Activated CD8-positive, alpha-beta memory T cell treated with anti-CD3 and anti-CD28 coated beads, Interleukin-2, amount 10 ng/mL, durations not matched to agents 7 days and 5 days (primary cell): ENCODE measurements around the gene ZNF536. TPM values are rescaled to one million over a fixed set of nuclear protein-coding genes. Genes with fewer than 3 reads are reported as not detected.
A peak's percentile ranks its signal among the peaks of the same experiment; 100 is the strongest.

Source experiments
- ATAC-seq: fragments of 150-1000 bp; cut with Tn5 transposase; one replicate; pipeline ENCODE4 v1.10.0; 2021; ENCODE audit warnings: moderate library complexity
- CTCF ChIA-PET: fragments of 350-600 bp; sonication (Branson Sonifier 250); formaldehyde crosslinking; loops from one replicate; lab custom pipeline; 2021; ENCODE audit warnings: antibody characterized with exemption; lab: Charles Lee
- DNase-seq: peaks from one replicate; pipeline ENCODE4 v3.0.0-alpha.2; 2020
- H3K27ac Mint-ChIP-seq: one replicate; pipeline ENCODE4 v1.8.0; 2021; ENCODE audit warnings: mild to moderate bottlenecking, mixed read lengths
- H3K27me3 Mint-ChIP-seq: one replicate; pipeline ENCODE4 v1.8.0; 2021; ENCODE audit warnings: mixed read lengths
- H3K36me3 Mint-ChIP-seq: one replicate; pipeline ENCODE4 v1.8.0; 2021; ENCODE audit warnings: mild to moderate bottlenecking, mixed read lengths
- H3K4me1 Mint-ChIP-seq: one replicate; pipeline ENCODE4 v1.8.0; 2021; ENCODE audit warnings: mixed read lengths
- H3K4me3 Mint-ChIP-seq: one replicate; pipeline ENCODE4 v1.8.0; 2021; ENCODE audit warnings: mild to moderate bottlenecking, moderate library complexity, mixed read lengths
- H3K9me3 Mint-ChIP-seq: one replicate; pipeline ENCODE4 v1.8.0; 2022; ENCODE audit warnings: low read depth, mixed read lengths
- total RNA-seq, 2 experiments: library from RNA; stranded (reverse); gene quantifications; one replicate each; pipeline ENCODE4 v1.2.3, GENCODE V29; 2021

The ZNF536 gene
- total RNA-seq, 2 experiments from 2014 or later = not detected

DNA sequence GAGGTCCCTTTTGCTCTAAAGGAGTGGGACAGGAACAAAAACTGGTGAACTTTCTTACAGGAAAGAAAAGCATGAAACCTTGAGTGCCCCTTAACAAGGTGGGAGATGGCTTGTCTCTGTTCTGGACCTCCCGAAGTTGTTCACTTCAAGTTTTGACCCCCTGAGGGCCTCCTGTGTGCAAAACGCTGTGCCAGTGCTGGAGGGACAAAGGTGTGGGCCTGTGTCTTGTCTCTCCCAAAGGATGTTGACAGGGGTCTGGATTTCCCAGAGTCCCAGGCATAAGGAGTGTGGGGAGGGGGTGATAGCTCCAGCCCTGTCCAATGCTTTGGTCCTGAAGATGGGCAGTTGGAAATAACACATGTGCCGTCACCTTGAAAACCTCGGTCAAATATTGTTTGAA lies 6.5 kb downstream of the ZNF536 start:
- Mint-ChIP-seq H3K36me3 (no peaks in the 10 kb centered on the region), H3K27me3 (peaks cover 9% of the 10 kb centered on the region), H3K4me1 (no peaks in the 10 kb centered on the region), H3K27ac (no peak overlapping the region), H3K9me3 (no peaks in the 10 kb centered on the region), H3K4me3 (no peak overlapping the region)
- CTCF ChIA-PET = no interaction called here
- ATAC-seq (no peak), DNase-seq (no peak)

DNA sequence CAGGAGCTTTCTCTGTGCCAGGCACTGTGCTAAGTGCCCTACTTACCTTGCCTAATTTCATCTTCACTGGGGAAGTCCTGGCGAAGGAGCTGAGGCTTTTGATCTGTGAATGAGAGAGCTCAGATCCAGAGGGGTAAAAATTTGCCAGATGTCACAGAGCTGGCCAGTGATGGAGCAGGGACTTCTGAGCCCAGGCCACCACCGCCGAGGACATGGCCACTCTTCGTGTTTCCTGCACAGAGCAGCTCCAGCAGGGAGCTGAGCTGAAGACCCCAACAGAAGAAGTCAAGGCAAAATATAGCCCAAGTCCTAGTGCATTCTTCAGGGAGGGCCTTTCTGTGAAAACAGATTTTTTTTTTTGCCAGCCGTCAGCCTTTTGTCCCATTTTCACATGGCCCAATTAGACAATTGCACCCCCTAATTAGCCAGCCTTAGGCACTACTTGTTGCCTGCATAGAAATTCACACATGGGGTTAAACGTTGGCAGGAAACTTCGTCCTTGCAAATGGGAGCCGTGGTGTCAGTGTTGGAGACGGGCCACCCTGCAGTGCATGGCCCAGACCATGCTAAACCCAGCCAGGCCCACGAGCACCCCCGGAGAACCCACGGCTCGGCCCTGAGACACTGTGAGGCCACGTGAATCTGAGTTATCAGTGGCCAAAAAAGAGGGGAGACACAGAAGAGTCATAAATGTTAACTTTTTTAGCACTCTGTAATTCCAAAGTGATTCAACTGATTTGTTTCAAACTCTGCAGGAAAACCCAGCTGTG lies 7.8 kb downstream of the ZNF536 start:
- peaks cover 6% of the 10 kb centered on the region for H3K27me3 Mint-ChIP-seq
- H3K27ac Mint-ChIP-seq = no peak overlapping the region
- no peaks in the 10 kb centered on the region for H3K36me3 Mint-ChIP-seq
- no peaks in the 10 kb centered on the region for H3K4me1 Mint-ChIP-seq
- DNase-seq = no peak
- H3K9me3 Mint-ChIP-seq = no peaks in the 10 kb centered on the region
- CTCF ChIA-PET = no interaction called here
- ATAC-seq = no peak
- H3K4me3 Mint-ChIP-seq = no peak overlapping the region

DNA sequence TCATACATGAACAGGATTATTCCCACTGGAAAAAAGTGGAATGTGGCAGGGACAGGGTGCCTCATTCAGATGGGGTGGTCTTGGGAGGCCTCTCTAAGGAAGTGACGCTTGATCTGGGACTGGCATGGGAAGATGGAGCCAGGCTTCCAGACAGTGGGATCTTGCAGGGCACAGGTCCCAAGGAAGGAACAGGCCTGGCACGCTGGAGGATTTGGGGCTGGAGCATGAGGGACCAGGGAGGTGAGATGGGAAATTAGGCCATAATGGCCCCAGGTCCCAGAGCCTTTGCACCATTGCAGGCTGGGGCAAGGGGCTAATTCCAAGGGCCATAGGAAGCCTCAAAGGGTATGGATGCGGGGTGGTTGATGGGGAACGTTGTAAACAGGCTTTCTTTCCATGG lies 9.2 kb downstream of the ZNF536 start:
- H3K9me3 Mint-ChIP-seq = no peaks in the 10 kb centered on the region
- H3K36me3 Mint-ChIP-seq = no peaks in the 10 kb centered on the region
- no peak overlapping the region for H3K4me3 Mint-ChIP-seq
- H3K4me1 Mint-ChIP-seq = no peaks in the 10 kb centered on the region
- ATAC-seq = no peak
- CTCF ChIA-PET = no interaction called here
- no peak overlapping the region for H3K27ac Mint-ChIP-seq
- H3K27me3 Mint-ChIP-seq = no peaks in the 10 kb centered on the region
- no peak for DNase-seq

DNA sequence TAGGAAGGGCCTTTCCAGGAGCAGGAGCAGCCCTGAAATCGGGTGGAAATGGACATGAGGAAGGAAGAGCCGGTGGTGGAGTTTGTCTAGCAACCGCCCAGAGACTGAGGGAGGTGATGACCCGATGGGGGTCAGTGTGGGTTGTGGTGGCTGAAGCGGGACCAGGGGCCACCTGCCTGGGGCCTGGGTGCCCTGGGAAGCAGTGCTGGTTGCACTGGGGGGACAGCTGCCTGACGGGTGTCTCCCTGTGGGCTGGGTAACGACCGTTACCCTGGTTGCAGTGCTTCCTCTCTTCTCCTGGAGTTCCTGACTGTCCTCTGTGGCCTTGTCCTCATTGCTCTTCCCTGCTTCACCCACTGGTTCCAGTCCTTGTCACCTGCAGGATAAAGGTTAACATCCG lies 13.0 kb downstream of the ZNF536 start:
- ATAC-seq (no peak), DNase-seq (peak; percentile 15)
- Mint-ChIP-seq H3K9me3 (no peaks in the 10 kb centered on the region), H3K4me1 (no peaks in the 10 kb centered on the region), H3K27ac (no peak overlapping the region), H3K4me3 (no peak overlapping the region), H3K27me3 (no peaks in the 10 kb centered on the region), H3K36me3 (no peaks in the 10 kb centered on the region)
- CTCF ChIA-PET = interaction anchor here (0.7 kb wide), 1 partner anchor 10 kb away, joined by 3 read pairs; no protein-coding TSS in a partner anchor

DNA sequence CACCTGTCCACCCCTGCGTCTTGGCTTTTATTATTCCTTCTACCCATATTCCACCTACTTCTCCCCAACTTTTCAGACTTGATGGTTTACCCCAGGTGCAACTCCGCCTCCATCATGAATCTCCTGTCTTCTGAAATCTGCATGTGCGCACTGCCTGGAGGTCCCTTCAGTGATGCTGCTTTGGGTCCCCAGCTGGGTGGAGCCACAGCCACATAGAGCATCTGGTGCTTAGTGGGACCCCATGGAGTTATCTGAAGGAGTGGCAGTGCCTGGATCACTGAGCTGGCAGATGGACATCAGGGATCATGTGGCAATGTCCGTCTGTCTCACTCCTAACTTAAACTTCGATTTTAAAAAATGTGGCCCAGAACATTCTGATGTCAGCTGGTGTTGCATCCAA lies 13.5 kb downstream of the ZNF536 start:
- CTCF ChIA-PET = interaction anchor here (0.7 kb wide), 1 partner anchor 10 kb away, joined by 3 read pairs; no protein-coding TSS in a partner anchor
- Mint-ChIP-seq H3K36me3 (no peaks in the 10 kb centered on the region), H3K4me1 (no peaks in the 10 kb centered on the region), H3K9me3 (no peaks in the 10 kb centered on the region), H3K27me3 (no peaks in the 10 kb centered on the region), H3K4me3 (no peak overlapping the region), H3K27ac (no peak overlapping the region)
- ATAC-seq (no peak), DNase-seq (peak; percentile 31)

DNA sequence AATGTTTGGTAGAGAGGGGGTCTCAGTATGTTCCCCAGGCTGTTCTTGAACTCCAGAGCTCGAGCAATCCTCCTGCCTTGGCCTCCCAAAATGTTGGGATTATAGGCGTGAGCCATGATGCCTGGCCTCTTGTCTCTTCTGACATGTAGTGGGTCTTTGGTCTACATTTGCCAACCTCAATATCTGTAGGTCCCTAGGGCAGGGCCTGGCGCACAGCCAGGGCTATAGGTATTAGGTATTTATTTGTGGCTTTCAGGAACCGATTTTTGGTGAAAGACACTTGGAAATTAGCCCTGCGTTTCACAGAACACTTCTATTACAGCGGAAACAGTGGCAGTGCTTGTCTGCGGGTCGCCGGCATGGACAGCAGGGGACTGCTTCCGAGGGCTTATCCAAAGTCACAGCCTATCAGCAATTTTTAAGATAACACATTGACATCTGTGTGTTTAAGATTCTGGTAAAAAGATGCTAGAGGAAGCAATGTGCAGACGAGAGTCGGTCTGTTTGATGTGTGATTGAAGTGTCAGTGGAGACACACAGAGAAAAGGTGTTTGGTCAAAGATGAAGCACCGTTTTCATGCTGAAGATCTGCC lies 14.5 kb downstream of the ZNF536 start:
- Mint-ChIP-seq H3K9me3 (no peaks in the 10 kb centered on the region), H3K4me3 (no peak overlapping the region), H3K27ac (no peak overlapping the region), H3K27me3 (no peaks in the 10 kb centered on the region), H3K4me1 (no peaks in the 10 kb centered on the region), H3K36me3 (no peaks in the 10 kb centered on the region)
- CTCF ChIA-PET = no interaction called here
- no peak for ATAC-seq
- DNase-seq = peak; percentile 27

DNA sequence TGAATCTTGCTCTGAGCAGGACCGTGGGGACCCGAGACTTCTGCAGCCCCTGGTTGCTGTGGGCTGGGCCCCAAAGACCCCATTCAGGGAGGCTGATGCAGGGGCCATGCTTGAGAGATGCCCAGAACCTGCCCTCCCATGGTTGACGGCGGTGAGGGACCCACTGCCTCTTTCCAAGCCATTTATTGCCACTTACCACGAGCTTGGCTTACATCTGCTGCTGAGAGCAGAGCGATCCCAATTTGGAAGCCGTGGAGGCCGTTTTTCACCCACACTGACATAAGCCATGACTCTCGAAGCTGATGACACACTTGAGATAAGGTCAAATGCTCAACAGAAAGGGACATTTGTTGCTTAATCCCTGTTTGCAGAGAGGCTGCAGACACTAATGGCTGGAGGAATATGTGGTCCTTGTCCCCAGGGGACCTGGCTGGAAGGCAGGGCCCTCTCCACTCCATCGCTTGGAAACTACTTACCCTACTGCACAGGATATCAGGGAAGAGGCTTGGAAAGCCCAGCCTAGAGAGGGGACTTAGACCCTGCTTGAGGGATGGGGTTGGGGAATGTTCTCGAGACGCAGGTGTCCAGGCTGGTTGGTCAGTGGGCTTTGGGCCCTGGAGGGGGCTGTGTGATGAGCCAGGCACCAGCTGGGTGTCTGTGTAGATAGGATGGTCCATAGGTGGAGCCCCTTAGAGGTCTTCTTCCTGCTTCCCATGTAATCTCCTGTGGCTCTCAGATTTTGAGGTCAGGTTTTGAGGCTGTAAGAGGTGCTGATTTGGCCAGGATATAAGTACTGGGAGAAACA lies 15.3 kb downstream of the ZNF536 start:
- Mint-ChIP-seq H3K36me3 (no peaks in the 10 kb centered on the region), H3K27ac (no peak overlapping the region), H3K27me3 (no peaks in the 10 kb centered on the region), H3K4me3 (no peak overlapping the region), H3K4me1 (no peaks in the 10 kb centered on the region), H3K9me3 (no peaks in the 10 kb centered on the region)
- CTCF ChIA-PET = no interaction called here
- DNase-seq (no peak), ATAC-seq (no peak)

DNA sequence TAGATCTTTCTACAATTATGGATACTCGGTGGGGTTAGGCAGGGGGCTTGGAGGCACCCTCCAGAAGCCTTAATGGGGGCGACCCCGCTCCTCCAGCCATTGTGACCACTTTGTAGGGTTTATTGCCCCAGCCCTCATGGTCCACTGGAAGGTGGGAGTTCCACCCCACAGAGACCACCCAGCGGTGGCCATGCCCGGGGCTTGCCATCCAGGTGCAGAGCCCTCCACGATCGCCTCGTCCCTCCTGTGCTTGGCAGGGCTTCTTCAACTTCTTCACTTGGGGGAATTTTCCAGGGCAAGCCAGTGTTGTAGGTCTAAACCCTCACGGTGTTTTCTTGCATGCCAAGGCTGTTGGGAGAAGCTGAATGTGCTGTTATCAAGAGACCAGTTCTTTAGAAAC lies 16.1 kb downstream of the ZNF536 start:
- Mint-ChIP-seq H3K27ac (no peak overlapping the region), H3K4me1 (no peaks in the 10 kb centered on the region), H3K36me3 (no peaks in the 10 kb centered on the region), H3K27me3 (no peaks in the 10 kb centered on the region), H3K4me3 (no peak overlapping the region), H3K9me3 (no peaks in the 10 kb centered on the region)
- CTCF ChIA-PET = no interaction called here
- no peak for DNase-seq
- ATAC-seq = no peak

DNA sequence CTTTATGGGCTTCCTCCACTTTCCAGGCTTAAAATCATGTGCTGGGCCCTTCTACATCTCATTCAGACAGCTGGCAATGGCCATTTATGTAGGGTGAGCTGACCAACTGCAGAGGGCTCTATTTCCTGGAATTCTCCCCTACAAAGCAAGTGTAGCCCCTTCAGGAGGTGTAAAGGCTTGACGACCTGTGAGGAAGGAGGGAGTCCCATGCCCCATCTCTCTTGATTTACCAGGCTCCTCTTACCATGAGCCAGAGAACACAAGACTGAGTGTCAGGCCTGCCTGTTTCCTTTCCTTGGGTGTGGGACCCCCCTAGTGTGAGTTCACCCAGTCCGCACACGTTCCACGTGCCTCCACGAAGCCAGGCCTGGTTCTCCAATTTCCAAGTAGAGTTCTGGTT lies 16.6 kb downstream of the ZNF536 start:
- H3K27ac Mint-ChIP-seq = no peak overlapping the region
- ATAC-seq (no peak), DNase-seq (no peak)
- H3K4me1 Mint-ChIP-seq = no peaks in the 10 kb centered on the region
- H3K4me3 Mint-ChIP-seq = no peak overlapping the region
- CTCF ChIA-PET = no interaction called here
- no peaks in the 10 kb centered on the region for H3K9me3 Mint-ChIP-seq
- no peaks in the 10 kb centered on the region for H3K36me3 Mint-ChIP-seq
- no peaks in the 10 kb centered on the region for H3K27me3 Mint-ChIP-seq

DNA sequence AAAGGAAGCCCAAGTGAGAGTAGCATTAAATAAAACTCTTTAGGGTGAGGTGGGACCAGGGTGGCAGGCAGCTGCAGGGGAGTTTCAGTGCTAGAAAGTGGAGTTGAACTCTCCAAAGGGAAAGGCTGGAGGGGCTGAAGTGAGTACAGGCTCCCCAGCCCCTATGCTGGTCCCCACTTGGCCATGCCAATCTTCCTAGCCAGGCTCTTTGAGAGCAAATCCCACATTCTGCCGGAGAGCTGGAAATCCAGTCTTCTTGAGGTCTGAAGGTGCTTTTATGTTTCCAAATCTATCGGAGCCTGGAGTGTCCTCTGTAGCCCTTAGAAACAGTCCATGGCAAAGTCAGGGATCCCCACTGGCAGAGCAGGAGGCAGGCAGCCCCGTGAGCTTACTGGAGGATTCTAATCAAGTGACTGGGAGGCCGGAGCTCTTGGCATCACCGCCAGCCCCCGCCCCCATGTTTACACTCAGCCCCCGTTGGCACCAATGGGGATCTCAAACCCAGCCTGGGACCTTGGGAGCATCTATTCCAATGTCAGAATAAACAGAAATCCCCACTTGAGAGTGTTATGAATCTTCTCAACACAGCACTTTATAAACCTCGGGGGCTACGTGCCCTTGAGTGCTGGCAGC lies 18.3 kb downstream of the ZNF536 start:
- H3K4me1 Mint-ChIP-seq = no peaks in the 10 kb centered on the region
- no peaks in the 10 kb centered on the region for H3K9me3 Mint-ChIP-seq
- H3K27me3 Mint-ChIP-seq = no peaks in the 10 kb centered on the region
- H3K36me3 Mint-ChIP-seq = no peaks in the 10 kb centered on the region
- H3K27ac Mint-ChIP-seq = no peak overlapping the region
- CTCF ChIA-PET = no interaction called here
- ATAC-seq (no peak), DNase-seq (no peak)
- H3K4me3 Mint-ChIP-seq = no peak overlapping the region

DNA sequence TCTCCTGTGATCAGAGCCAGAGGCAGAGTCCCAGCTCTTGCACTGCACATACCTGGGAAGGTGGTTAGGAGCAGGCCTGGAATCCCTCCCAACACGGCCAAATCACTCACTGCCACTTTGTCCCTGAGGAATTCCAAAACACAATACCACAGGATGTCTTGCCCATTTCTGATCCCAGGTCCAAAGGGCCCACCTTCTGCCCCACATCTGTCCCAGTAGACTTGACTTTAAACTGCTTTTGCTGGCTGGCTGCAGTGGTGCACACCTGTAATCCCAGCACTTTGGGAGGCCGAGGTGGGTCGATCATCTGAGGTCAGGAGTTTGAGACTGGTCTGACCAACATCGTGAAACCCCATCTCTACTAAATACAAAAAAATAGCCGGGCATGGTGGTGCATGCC lies 18.9 kb downstream of the ZNF536 start:
- no peak overlapping the region for H3K4me3 Mint-ChIP-seq

DNA sequence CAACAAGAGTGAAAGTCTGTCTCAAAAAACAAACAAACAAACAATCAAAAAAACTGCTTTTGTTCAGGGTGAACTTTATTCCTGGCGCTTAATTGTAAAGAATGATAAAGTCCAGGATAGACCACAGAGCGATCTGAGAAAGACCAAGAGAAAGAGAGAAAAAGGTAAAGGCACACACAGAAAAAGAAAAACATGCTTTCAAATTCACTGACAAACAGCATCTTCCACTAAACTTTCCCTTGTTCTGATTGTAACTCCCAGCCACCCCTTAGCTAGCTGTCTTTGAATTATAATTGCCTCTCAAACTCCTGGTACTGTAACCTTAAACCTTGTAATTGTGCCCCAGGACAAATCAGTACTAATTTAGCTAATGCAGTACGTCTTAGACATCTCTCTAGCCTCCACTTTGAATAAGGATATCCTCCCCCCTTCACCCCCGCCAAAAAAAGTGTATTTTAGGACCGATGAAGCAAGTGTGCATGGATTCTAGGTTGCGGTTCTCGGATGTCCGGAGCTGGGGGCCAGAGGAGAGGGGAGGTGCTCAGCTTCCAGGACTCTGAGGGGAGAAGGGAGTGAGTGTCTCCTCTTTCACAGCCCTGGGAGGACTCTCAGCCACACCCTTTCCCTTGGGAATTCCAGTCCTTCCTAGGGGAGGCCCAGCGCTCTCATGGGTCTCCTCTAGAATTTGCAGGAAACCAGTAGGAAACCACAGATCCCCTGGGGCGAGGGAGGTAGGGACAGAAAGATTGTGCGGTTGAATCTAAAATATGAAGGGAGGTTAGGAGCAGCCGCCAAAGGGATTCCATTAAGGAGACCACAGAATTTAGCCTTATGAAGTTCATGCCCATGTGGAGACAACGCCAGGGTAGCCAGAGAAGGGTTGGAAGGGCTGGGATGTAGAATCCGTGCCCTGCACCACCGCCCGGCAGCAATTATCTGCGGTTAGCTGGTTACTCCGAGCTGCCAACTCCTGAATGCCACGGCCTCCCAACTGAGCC lies 19.7 kb downstream of the ZNF536 start:
- H3K27me3 Mint-ChIP-seq = no peaks in the 10 kb centered on the region
- ATAC-seq (no peak), DNase-seq (no peak)
- H3K36me3 Mint-ChIP-seq = no peaks in the 10 kb centered on the region
- CTCF ChIA-PET = no interaction called here
- no peak overlapping the region for H3K27ac Mint-ChIP-seq
- no peaks in the 10 kb centered on the region for H3K9me3 Mint-ChIP-seq
- H3K4me1 Mint-ChIP-seq = no peaks in the 10 kb centered on the region
- H3K4me3 Mint-ChIP-seq = no peak overlapping the region

More for the DNA sequence above, 18.9 kb downstream of the ZNF536 start:
- Mint-ChIP-seq H3K27ac (no peak overlapping the region), H3K9me3 (no peaks in the 10 kb centered on the region), H3K4me1 (no peaks in the 10 kb centered on the region), H3K36me3 (no peaks in the 10 kb centered on the region), H3K27me3 (no peaks in the 10 kb centered on the region)
- CTCF ChIA-PET = no interaction called here
- DNase-seq (no peak), ATAC-seq (no peak)
